CD4-positive, alpha-beta T cell treated with Interleukin-15 for 4 hours (primary cell): Measurements from ENCODE around the gene SKAP1.
A peak's percentile ranks its signal among the peaks of the same experiment; 100 is the strongest.
"Not testable (repeated sequence)": the region's sequence is repeated elsewhere in the genome, so short reads cannot be mapped to it uniquely, and the experiment has no call there.

Source experiments
- DNase-seq: peaks from one replicate; pipeline ENCODE4 v3.0.0-alpha.2; 2020; ENCODE audit warnings: low spot score

Gene SKAP1

DNA sequence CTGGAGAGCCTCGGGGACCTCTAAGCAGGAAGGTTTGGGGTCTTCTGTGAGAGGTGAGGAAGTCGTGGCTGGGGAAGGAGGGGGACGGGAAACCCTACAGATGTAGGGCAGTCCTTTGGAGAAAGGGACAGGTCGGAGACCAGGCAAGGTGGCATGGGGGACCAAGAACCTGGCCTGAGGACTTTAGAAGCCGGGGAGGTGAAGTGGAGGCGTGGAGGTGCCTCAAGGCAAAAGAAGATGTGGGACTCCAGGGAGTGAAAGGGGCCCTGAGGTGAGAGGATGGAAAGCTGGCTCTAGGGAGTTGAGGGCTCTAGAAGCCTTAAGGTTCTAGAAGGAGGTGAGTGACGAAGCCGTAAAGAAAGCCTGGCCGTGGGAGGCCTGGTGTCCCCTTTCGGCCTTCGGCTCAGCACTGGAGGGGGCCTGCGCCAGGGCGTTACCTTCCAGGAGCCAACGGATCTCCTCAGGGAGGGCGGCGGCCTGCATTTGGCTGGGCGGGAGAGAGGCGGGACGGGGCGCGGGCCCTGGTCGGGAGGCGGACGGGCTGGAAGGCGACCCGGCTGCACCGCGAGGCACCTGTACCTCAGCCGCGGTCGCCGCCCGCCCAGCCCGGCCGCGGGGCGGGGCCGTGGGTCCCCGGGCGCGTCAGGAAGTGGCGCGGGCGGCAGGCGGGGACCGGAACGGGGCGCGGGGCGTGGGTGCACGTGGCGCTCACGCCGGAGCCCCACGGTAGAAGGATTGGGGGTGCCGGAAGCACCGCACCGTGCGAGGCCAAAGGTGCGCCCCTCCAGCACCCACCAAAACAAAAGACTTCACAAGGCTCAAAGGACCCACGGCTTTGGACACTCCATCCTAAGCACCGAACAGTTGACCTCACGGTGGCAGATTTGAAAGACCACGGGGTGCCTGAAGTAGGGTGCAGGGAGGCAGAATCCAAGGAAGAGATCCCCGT is at the start of gene SKAP1:
SKAP1 (minus strand) TSS at position 577 of the 949 bp plus-strand sequence.
- peak; percentile 63 for DNase-seq

DNA sequence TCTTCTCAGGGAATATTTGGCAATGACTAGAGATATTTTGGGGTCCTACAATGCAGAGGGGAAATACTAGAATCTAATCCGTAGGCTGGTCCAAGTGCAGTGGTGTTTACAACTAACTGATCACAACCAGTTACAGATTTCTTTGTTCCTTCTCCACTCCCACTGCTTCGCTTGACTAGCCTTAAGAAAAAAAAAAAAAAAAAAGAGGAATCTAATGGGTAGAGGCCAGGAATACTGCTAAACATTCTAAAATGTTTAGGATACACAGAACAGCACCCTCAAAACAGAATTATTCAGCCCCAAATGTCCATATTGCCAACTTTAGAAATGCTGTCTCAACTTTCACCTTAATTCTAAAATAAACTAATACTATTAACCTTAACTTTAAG is 49.0 kb upstream of the SKAP1 start:
- DNase-seq = no peak

DNA sequence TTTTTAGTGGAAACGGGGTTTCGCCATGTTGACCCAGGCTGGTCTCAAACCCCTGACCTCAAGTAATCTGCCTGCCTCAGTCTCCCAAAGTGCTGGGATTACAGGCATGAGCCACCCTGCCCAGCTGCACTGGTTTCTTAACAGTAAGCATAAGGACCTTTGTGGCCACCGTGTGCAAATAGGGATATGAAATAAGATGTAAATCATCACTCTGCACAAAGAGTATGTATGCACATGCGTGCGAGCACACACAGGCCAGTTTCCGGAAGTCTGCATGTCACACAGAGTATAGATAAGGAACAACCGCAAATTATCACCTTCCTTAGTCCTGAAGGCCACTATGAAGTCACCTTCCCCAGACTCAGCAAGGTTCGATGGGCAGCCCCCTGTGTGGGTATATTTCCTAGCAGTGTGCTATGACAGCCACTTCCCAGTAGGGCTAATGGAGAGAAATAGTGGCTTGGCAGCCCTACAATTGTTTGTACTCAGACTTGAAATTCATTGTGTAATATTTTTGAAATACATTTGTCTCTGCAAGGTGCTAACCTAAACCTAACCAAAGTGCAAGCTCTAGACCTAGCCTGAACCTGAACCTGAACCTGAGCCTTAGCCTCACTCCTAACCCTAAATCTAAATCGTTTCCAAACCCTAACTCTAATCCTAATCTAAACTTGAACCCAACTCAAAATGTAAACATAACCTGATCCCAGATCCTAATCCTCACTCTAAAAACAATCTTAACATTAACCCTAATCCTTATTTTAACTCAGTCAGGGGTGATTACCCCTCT is 48.4 kb upstream of the SKAP1 start:
- DNase-seq = peak; percentile 61

DNA sequence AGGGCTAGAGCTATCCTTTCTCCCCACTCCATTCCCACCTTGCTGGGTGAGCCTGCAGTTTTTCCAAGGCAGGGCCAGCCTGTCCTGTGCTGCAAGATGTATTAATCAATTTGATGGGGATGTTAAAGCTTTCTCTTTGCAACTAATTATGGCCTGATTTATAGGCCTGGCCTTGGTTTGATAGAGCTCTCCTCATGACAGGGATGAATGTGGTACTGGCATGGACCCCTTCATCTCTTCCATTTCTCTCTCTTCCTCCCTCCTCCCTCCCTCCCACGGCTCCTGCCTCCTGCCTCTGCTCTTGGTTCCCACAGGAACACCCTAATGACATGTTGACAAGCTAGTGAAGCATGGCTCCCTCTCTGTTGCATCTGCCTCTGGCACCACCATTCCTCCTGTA is 47.2 kb upstream of the SKAP1 start:
- no peak for DNase-seq

DNA sequence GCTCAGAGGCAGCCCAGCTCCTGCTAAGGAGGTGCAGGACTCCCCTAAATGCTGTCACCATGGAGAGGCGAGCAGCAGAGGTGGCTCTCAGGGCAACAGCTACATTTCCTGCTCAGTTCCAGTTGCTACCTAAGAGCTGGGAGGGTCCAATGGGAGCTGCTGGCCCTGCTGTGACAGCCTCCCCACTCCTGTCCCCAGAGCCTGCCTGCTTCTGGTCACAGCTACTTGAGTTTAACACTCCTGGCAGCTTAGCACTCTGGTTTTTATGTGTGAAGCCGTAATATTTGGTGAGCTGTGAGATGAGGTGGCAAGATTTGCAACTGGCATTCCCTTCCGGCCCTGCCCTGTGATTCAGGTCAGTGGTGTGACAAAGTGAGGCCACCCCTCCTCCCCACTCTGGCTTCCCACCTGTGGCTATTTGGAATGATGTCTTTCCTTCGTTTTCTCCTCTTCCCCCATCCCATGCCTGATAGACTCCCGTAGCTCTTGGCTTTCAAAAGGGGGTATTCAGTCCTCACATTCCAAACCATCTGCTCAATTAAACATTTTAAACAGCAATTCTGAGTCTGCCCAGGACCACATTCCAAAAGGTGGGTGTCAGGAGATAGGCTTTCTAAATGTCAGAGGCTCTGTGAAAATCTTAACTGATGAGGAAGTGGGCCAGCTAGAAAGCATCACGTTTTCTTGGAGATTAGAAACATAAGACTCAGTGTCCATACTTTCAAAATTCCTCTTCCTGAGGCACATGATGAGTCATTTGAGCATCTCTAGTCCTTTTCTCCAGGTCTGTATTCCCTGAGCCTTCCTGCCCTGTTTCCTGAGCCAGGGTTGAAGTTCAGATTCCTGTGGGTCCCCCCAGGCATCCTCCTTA is 42.6 kb upstream of the SKAP1 start:
- DNase-seq = peak; percentile 33

DNA sequence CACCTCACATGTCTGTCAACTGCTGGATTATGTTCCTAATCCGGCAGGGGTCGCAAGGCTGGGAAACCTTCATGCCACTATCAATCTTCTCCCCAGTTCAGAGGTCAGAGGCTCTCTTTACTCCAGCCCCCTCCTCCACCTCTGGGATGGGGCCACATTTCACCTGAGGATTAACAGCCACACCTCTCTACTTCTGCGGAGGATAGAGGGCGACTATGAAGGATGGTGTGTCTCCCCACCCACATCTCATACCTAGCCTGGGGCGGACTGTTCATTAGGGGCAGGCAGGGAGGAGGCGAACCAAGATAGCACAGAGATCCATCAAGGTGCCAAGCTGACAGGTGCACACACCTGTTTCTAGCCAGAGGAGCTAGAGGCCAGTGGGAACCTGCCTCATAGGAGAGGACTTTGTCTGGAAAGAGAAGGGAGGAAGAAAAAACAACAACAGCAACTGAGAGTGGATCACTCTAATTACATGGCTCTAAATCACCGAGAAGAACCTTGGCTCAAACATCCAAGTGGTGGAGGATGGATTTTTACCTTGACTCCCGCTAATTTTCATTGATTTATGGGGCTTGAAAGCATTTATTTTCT is 41.9 kb upstream of the SKAP1 start:
- DNase-seq = no peak

DNA sequence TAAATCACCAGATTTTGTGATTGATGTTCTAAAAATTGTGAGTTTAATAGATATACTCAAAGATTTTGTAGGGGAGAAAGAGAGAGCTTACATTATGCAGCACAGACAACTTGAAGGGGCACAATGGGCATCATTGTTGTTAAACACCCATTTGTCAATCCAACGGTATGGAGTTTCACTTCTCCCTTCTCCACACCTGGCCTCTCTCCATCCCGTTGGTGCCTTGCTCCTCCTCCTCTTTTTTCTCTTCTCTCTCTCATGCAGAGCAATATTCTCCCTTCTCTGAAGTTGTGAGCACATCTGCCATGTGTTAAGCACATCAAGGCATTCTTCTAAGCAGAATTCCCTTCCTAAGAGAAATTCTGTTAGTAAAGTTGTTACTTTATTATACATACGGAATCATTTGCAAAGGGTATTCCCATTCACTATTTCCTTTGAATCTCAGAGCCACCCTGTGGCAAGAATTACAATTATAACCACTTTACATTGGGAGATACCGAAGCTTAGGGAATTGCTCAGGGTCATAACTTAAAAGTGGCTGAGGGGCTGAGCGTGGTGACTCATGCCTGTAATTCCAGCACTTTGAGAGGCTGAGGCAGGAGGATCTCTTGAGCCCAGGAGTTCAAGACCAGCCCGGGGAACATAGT is 40.5 kb upstream of the SKAP1 start:
- no peak for DNase-seq

DNA sequence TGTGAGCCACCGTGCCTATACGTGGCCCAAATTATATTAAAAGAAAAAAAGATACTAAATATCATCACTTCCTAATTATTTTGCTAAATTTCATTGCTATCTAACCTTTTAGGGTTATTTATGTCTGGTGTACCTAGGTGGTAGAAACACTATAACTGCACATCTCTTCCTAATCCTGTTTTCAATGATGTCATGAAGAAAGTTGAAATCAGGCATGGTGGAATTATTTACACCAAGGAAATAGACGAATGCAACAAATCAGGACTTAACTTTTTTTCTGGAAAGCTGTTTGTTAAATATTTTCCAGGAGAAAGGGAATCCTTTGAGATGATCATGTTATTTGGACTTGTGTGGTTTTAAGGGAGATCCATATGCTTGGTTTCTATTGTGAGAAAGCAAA is 39.2 kb upstream of the SKAP1 start:
- DNase-seq = no peak

DNA sequence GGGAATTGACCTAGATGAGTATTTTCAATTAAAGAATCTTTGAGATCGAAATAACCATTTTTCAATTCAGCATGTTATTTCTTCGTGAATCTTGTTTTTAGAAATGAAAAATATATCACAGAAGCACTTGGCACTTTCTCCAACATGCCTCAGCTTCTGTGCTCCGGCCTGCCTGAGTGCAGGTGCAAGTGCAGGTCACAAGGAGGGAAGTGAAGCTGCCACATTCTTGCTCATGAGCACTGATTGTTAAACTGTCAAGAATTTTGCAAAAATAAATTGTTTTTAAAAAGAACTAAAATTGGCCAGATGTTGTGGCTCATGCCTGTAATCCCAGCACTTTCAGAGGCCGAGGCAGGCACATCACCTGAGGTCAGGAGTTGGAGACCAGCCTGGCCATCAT is 38.3 kb upstream of the SKAP1 start:
- DNase-seq = no peak

DNA sequence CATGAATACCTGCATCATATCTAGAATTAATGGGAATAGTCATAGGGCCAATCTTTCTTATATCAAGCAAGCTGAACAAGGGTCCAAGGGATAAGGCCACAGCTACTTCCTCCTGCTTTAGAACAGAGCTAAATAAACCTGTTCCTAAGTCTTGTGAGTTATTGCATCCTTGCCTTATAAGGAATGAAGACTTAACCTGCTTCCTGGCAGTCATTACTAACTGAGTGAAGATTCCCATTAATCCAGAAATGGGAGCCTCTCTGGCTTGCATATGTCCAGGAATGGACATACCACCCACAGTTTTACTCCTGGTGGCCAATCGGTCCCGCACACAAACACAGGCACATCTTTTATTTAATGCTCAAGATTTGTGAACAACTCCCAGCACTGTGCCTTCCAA is 35.9 kb upstream of the SKAP1 start:
- DNase-seq = no peak

DNA sequence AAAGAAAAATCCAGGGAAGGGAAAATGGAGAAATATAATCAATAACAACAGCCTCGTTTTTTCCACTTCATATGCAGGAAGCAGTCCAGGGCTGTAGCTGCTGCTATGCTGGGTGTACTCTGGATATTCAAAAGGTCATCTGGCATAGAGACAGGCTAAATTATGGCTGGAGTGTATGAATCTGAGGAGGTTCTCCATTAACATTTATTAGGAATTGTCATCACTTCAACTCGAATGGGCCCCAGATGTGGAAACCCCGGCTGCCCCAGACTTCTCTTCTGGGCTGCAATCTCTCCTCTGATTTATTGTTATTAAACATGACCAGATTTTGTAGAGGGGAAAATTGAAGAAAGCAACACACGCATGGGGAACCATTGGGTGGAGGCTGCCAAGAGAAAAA is 33.5 kb upstream of the SKAP1 start:
- DNase-seq = no peak

DNA sequence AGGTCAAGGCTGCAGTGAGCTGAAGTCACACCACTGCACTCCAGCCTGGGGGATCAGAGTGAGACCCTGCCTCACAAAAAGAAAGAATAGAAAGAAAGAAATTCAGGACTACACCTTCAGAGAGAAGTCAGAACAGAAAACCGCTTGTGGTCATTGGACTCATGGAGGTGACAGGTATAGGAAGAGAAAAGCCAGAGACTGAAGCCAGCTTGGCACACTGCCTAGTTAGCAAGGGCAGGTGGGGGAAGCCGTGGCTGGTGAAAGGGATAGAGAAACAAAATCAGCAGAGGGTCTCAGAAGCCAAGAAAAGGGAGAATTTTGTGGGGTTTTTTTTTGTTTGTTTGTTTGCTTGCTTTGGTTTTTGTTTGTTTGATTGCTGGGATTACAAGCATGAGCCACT is 32.9 kb upstream of the SKAP1 start:
- DNase-seq = no peak

DNA sequence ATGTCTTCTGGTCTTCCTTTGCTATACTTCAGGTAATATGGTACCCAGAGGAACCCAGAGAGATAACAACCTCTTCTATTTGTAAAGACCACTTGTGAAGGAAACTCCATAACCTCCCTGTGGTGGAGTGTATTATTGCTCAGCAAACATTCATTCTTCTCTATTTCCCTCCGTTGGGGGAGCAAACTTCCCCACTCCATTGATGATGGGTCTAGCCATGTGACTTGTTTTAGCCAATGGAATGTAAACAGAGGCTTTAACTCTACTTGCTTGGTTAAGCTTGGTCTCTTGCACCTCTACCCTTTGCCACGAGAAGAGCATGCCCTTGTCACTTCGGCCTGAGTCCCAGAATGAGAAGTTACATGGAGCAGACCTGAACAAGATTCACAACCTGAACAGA is 30.0 kb upstream of the SKAP1 start:
- DNase-seq = no peak

DNA sequence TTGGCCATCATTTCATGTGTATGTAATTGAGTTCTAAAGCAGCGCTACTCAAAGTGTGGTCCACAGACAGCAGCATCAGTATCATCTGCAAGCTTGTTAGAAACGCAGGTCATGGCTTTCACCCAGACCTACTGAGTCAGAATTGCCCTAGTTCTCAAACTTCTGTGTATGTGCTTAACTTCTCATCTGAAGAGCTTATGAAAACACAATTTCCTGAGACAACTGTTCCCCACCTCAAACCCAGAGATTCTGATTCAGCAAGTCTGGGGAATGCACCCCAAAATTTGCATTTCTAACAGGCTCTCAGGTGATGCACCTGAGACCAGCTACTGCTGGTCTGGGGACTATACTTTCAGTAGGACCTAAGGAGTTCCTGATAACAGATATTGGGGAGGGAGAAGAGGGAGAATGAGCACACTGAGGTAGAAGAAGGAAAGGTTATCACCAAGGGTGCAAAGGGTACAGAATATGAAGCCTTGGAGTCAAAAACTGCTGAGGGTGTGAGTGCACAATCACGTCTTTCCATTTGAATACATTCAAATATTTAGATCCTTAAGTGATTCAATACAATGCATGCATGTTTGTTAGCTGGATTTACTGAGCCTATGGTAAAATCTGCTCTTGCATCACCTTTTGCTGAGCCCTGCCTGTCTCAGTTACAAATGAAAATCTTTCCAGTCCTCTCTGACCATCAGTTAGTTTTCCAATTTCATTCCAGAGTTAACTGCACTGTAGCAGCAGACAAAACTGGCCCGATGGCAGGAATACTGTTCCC is 29.2 kb upstream of the SKAP1 start:
- DNase-seq = no peak

DNA sequence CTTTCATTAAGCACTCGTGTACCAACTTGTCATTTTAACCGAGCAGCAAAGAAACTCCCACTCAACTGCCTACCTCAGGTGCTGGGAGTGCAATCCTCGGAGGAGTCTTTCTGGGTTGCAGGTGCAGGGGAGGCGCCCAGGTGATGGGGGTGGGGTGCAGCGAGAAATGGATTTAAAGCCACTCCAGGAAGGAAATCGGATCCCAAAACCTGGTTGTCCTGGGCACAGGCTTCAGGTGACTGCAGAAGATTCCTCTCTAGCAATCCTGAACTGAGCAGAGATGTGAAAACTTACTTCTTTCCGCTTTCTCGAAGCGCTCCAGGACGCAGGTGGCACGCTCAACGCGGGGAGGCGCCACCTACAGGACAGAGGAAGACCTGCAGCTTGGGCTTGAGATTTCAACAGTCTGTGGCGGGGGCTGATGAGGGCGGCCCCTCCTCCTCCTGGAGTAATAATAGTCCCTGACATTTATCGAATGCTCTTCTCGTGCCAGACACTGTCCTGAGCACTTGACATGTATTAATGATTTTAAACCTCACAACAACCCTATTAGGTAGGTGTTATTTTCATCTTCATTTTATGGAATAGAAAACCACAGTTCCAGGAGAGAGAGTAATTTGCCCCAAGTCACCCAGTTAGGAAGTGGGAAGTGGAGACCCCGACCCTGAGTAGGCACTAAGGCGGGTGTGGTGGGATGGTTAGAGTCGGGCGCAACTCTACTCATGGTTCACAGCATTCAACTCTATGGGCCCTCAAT is 27.2 kb upstream of the SKAP1 start:
- peak; percentile 81 for DNase-seq

DNA sequence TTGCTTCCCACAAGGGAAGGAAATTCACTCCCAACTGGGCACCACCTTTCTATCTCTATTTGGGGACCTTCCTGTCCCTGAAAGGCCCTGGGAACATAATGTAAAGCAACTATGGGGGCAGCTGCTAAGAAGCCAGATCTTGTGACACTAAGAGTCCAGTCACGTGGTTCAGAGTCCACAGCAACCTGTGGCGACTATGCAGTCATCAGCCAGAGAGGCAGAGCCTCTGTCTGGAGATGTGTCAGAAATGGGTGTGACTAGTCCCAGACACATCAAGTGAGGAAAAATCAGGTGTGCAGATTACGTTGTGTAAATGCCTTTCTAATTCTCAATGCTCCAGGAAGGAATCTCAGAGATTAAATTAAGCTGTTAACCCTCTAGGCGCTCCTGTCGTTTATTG is 26.6 kb upstream of the SKAP1 start:
- DNase-seq = peak; percentile 36

DNA sequence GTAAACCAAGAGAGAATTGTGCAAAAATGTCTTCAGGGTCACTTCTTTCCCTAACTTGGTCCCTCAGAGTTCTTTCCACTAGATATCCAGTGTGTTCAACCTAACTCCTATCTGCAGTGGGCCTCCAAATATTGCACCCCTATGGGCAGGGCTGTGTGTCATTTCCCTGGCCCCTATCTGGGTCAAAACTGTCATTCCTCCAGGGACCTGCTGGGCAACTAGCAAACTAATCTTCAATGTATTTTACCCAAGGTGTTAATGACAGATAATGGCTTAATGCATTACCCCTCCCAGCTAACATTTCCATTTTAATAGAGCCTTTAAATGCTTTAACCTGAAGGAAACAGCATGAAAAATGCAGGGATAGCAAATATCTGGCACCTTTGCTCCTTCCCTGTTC is 25.8 kb upstream of the SKAP1 start:
- no peak for DNase-seq

DNA sequence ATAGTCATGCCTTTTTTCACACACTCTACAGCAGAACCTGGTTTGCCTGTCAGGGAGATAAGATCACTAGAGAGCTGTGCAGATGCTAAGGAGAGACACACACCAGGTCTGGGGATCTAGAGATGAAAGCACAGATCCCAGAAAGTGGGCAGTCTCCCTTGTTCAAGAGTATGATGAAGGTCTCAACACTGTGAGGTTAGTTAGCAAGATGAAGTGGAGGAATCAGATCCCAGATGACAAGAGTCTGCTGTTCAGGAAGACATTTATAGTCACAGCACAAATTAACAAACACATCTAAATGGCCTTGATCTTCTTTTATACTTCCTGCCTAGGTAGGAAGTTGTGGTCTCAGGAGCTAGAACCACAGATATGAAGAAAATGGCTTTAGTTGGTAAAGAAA is 23.4 kb upstream of the SKAP1 start:
- DNase-seq = peak; percentile 54

DNA sequence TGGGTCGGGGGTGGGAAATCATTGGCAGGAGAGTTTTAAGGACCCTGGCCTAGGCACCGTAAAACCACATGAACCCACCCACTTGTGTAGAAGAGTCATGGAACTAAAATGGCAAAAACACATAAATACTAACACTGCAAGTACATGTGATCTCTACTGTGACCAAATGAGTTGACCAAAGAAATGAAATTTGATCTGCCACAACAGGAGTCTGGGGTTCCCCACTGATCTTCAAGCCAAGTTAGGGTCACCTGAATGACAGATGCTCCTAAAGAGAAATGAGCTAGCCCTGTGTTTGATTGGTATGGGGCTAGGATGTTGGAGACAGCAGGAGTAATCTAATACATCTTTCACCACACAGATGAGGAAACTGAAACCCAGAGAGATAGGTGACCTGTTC is 21.5 kb upstream of the SKAP1 start:
- DNase-seq = no peak

DNA sequence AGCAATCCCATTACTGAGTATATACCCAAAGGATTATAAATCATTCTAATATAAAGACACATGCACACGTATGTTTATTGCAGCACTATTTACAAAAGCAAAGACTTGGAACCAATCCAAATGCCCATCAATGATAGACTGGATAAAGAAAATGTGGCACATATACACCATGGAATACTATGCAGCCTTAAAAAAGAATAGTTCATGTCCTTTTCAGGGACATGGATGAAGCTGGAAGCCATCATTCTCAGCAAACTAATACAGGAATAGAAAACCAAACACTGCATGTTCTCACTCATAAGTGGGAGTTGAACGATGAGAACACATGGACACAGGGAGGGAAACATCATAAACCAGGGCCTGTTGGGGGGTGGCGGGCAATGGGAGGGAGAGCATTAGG is 19.3 kb upstream of the SKAP1 start:
- not testable (repeated sequence) for DNase-seq
